Measurements from ENCODE around the gene TMED7. TPM values are rescaled to one million over a fixed set of nuclear protein-coding genes. Genes with fewer than 3 reads are reported as not detected.

TMED7 gene
- total and polyA plus RNA-seq, 2 of the 13 experiments (the other 11 are each of a cell fraction or from before 2014, with no cell fraction given): 58.0 to 113 TPM

DNA sequence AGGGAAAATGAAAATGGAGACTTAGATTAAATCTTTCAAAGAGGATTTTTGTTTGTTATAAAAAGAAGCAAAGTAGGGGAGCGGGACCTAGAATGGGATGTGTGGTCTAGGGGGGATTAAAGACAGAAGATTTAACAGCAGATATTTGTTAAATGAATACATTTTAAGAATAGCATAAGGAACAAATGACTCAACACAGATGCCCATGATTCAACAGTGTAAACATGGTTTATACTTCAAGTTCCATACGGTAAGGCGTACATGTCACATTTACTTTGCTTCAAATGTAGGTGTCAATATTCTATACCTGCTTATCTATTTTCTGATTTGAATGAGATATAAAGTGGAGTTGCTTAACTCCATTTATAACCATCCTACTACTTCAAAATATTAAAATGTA is 25.1 kb downstream of the TMED7 start:
- no peaks in the 10 kb centered on the region for H3K27me3 ChIP-seq (ENCODE audit: control insufficient read depth in 1 of 2, insufficient read depth in 2 of 2, low read length in 2 of 2)
- no peaks in the 10 kb centered on the region for H3K9me3 ChIP-seq (ENCODE audit: low read length)
- H3K36me3 ChIP-seq (replicated peaks in 1 of 2; ENCODE audit: control insufficient read depth in 1 of 2, insufficient read depth in 2 of 2, low read length in 2 of 2): no peaks in the 10 kb centered on the region
- DNase-seq (ENCODE audit: low spot score) (no peak), ATAC-seq (no peak), FAIRE-seq (no peak)
- no peaks in the 10 kb centered on the region for H3K79me2 ChIP-seq (ENCODE audit: insufficient read depth, low read length)
- no peak overlapping the region for H3K9ac ChIP-seq (ENCODE audit: insufficient read depth, low read depth, low read length)
- in situ Hi-C loops (cut with HindIII; ENCODE audit: extremely low pct_ligation_motif_present, low pct_unique_long_range_greater_than_20kb) (no loop called here), intact Hi-C loops (cut with micrococcal nuclease; ENCODE audit: unreplicated experiment) (no loop called here)
- ChIA-PET POLR2A (no interaction called here), CTCF (ENCODE audit: low intra/inter-chr PET ratio, low total read pairs) (no interaction called here)
- no peak overlapping the region for H3K4me3 ChIP-seq (replicated peaks in 1 of 3; ENCODE audit: insufficient read depth in 1 of 3, low read depth in 2 of 3, low read length in 3 of 3)
- BruUV-seq (replicated peaks): no TSS peak
- H2AFZ ChIP-seq (ENCODE audit: low read length): no peak overlapping the region
- no peaks in the 10 kb centered on the region for H3K4me1 ChIP-seq (ENCODE audit: insufficient read depth, low read length)
- H3K4me2 ChIP-seq (ENCODE audit: low read depth, low read length): no peak overlapping the region
- no peaks in the 10 kb centered on the region for H4K20me1 ChIP-seq (ENCODE audit: insufficient read depth, low read length)
- whole genome bisulfite sequencing (ENCODE audit: low lambda C conversion rate): 97% methylated on average over 3 of the region's 3 CpGs
- no peak overlapping the region for H3K27ac ChIP-seq (ENCODE audit: extremely low read length, insufficient read depth, low read length)
- no peak for TF ChIP-seq PAXIP1 (CRISPR knock-in tag; conservative IDR thresholded peaks at IDR 0.05)
- no peak for TF ChIP-seq SRSF4 (IDR thresholded peaks at IDR 0.05; ENCODE audit: low read depth, low read length, poor library complexity, severe bottlenecking)
- no peak for TF ChIP-seq ZNF503 (CRISPR knock-in tag; IDR thresholded peaks at IDR 0.05)
- TF ChIP-seq MAFG (CRISPR knock-in tag; IDR thresholded peaks at IDR 0.05): no peak
- TF ChIP-seq, protein P1, sequence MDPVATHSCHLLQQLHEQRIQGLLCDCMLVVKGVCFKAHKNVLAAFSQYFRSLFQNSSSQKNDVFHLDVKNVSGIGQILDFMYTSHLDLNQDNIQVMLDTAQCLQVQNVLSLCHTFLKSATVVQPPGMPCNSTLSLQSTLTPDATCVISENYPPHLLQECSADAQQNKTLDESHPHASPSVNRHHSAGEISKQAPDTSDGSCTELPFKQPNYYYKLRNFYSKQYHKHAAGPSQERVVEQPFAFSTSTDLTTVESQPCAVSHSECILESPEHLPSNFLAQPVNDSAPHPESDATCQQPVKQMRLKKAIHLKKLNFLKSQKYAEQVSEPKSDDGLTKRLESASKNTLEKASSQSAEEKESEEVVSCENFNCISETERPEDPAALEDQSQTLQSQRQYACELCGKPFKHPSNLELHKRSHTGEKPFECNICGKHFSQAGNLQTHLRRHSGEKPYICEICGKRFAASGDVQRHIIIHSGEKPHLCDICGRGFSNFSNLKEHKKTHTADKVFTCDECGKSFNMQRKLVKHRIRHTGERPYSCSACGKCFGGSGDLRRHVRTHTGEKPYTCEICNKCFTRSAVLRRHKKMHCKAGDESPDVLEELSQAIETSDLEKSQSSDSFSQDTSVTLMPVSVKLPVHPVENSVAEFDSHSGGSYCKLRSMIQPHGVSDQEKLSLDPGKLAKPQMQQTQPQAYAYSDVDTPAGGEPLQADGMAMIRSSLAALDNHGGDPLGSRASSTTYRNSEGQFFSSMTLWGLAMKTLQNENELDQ (CRISPR knock-in tag; IDR thresholded peaks at IDR 0.05; ENCODE audit: borderline replicate concordance): no peak
- TF ChIP-seq ZNF557 (CRISPR knock-in tag; IDR thresholded peaks at IDR 0.05): no peak
- no peak for TF ChIP-seq AKNA (CRISPR knock-in tag; IDR thresholded peaks at IDR 0.05; ENCODE audit: borderline replicate concordance)
- no peak for TF ChIP-seq TRIM22 (IDR thresholded peaks at IDR 0.05)
- TF ChIP-seq MATR3 (CRISPR knock-in tag; IDR thresholded peaks at IDR 0.05): no peak
- TF ChIP-seq ZFAT (CRISPR knock-in tag; conservative IDR thresholded peaks at IDR 0.05): no peak

All from HepG2 (cell line).